ENCODE results near the gene GSC2. TPM values are rescaled to one million over a fixed set of nuclear protein-coding genes. Genes with fewer than 3 reads are reported as not detected.

The GSC2 gene
- total RNA-seq, 2 donors from 2014 or later: not detected

- H3K4me1 ChIP-seq (ENCODE audit: control insufficient read depth in 1 of 2, low read depth in 2 of 2): no peaks in the 10 kb centered on the region
- H3K9me3 ChIP-seq: no peaks in the 10 kb centered on the region
- no peak for TF ChIP-seq CTCF (IDR thresholded peaks at IDR 0.05)
- H3K27ac ChIP-seq: no peak overlapping the region
- H3K27me3 ChIP-seq (replicated peaks; ENCODE audit: insufficient read depth): no peaks in the 10 kb centered on the region
- DNase-seq (ENCODE audit: low spot score) (no peak), ATAC-seq (ENCODE audit: insufficient number of reproducible peaks, low FRiP score, low read depth) (no peak)
- H3K36me3 ChIP-seq: peaks cover 58% of the 10 kb centered on the region
- no peak overlapping the region for H3K4me3 ChIP-seq
Observed at GRCh38 chr22:19134176-19134831, 15.8 kb downstream of the GSC2 start.

- Histone ChIP-seq H3K27ac (no peak overlapping the region), H3K36me3 (peaks cover 51% of the 10 kb centered on the region), H3K4me3 (no peak overlapping the region), H3K9me3 (no peaks in the 10 kb centered on the region), H3K4me1 (ENCODE audit: control insufficient read depth in 1 of 2, low read depth in 2 of 2) (no peaks in the 10 kb centered on the region), H3K27me3 (replicated peaks; ENCODE audit: insufficient read depth) (no peaks in the 10 kb centered on the region)
- no peak for DNase-seq (ENCODE audit: low spot score)
- no peak for TF ChIP-seq CTCF (IDR thresholded peaks at IDR 0.05)
- ATAC-seq (ENCODE audit: insufficient number of reproducible peaks, low FRiP score, low read depth): no peak
Observed at GRCh38 chr22:19133561-19133960, 16.5 kb downstream of the GSC2 start.

- no peak for DNase-seq (ENCODE audit: low spot score)
- Histone ChIP-seq H3K36me3 (peaks cover 43% of the 10 kb centered on the region), H3K27me3 (replicated peaks; ENCODE audit: insufficient read depth) (no peaks in the 10 kb centered on the region), H3K4me1 (ENCODE audit: control insufficient read depth in 1 of 2, low read depth in 2 of 2) (no peaks in the 10 kb centered on the region), H3K4me3 (no peak overlapping the region), H3K9me3 (no peaks in the 10 kb centered on the region), H3K27ac (no peak overlapping the region)
- no peak for ATAC-seq (ENCODE audit: insufficient number of reproducible peaks, low FRiP score, low read depth)
- no peak for TF ChIP-seq CTCF (IDR thresholded peaks at IDR 0.05)
Observed at GRCh38 chr22:19132693-19133400, 17.2 kb downstream of the GSC2 start.

- H3K4me3 ChIP-seq: no peak overlapping the region
- no peak for TF ChIP-seq CTCF (IDR thresholded peaks at IDR 0.05)
- DNase-seq (ENCODE audit: low spot score) (no peak), ATAC-seq (ENCODE audit: insufficient number of reproducible peaks, low FRiP score, low read depth) (no peak)
- H3K27ac ChIP-seq: no peak overlapping the region
- H3K27me3 ChIP-seq (replicated peaks; ENCODE audit: insufficient read depth): no peaks in the 10 kb centered on the region
- H3K36me3 ChIP-seq: peaks cover 36% of the 10 kb centered on the region
- H3K4me1 ChIP-seq (ENCODE audit: control insufficient read depth in 1 of 2, low read depth in 2 of 2): no peaks in the 10 kb centered on the region
- H3K9me3 ChIP-seq: no peaks in the 10 kb centered on the region
Observed at GRCh38 chr22:19132153-19132552, 17.9 kb downstream of the GSC2 start.

GRCh38 chr22:19131685-19132015 is 18.4 kb downstream of the GSC2 start:
- TF ChIP-seq CTCF (IDR thresholded peaks at IDR 0.05): no peak
- DNase-seq (ENCODE audit: low spot score): no peak
- Histone ChIP-seq H3K36me3 (peaks cover 31% of the 10 kb centered on the region), H3K27ac (no peak overlapping the region), H3K4me3 (no peak overlapping the region), H3K9me3 (no peaks in the 10 kb centered on the region), H3K27me3 (replicated peaks; ENCODE audit: insufficient read depth) (no peaks in the 10 kb centered on the region), H3K4me1 (ENCODE audit: control insufficient read depth in 1 of 2, low read depth in 2 of 2) (no peaks in the 10 kb centered on the region)
- ATAC-seq (ENCODE audit: insufficient number of reproducible peaks, low FRiP score, low read depth): no peak

All from thoracic aorta (tissue), 2 donors.